HG03066 (cell line): ENCODE results near the gene DEFB110.

Experiments
- ATAC-seq: cut with Tn5 transposase; IDR thresholded peaks from one replicate; pipeline ENCODE4 v1.9.1; 2021; ENCODE audit warnings: low read depth; ENCODE audit not compliant: unreplicated experiment

The DEFB110 gene

DNA sequence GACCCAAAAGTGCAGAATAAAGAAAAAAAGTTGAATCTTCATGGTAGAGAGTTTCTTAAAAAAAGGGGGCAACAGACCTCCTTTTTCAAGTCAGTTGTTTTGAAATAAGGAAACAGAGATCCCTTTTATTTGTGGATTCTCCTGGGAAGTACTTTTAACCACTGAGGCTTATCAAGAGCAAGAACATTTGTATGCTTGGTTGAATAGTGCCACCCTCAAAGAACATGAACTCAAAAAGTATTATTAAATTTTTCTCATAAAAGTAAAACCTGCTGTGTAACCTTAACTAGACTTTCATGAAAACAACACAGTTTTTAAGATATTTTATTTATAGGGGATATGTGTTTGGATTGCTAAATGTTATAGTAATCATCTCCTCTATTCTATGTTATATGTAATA, at the start of gene DEFB110:
Gene DEFB110, minus strand, starts transcription at position 101 of the 400 bp plus-strand sequence. Its CDS starts 59 bp downstream, at position 42.
- ATAC-seq = no peak

DNA sequence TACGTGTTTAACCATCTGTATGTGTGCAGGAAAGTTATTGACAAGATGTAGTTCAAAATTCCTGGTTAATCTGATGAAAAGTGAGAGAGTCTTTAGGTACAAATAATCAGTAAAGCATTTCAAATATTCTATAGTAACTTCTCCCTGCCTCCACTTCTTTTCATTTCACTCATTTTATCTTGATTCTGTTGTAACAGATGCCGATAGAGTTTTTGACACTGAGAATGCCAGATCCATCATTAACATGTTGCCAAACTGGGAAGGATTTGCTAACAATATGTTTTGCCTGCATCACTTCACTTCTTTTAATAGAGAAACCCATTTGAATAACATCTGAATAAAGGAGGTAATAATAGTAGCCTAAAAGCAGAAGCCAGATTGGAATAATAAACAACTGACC, 48.3 kb upstream of the DEFB110 start:
- ATAC-seq = no peak

DNA sequence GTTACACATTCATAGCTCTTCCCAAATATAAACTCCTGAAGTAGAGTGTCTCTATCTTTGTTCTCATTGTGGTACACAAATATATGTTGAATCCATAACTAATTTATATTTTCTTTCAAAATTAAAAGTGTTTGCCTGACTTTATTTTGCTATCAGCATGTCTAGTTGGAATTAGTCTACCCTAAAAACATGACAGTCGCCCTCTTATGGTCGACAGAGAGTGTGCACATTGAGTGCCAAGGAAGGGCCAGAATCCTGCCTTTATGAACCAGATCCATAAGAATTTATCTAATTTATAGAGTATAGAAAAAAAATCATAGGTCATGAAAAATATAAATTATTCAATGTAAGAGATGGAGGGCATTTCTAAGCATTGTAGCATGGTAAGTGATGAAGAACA, 40.3 kb upstream of the DEFB110 start:
- no peak for ATAC-seq

DNA sequence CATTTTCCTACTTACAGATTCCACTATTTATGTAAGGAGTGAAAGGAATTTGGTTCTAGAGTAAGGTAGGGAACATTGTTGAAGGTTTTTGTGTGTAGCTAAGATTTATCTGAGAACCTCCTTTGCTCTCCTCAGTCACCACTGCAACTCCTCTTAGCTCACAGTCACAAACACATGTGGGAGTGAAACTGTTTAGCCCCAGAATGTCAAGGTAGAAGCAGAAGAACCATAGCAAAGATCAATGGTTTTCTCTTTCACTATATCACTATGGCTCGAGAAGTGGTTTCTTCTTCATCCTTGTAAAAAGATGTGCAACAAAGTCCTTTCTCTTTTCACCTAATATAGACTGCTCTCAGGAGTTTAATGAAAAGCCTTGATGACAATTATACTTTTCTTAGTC, 34.4 kb upstream of the DEFB110 start:
- ATAC-seq = no peak

DNA sequence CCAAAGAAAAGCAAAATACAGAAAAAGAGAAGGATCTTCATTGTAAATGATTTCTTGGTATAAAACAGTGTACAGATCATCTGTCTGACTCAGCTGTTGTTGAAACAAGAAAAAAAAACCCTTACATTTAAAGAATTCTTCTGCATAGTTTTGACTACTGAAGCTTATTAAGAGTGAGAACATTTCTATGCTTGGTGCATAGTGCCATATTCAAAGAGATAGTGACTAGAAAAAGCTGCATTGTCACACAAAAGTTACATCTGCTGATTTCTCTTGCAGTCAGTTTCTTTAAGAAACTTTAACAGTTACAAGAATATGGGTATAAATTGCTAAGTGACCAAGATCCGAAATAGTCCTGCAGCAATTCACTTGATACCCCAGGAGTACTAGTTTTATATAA, 28.0 kb upstream of the DEFB110 start, which contains the start of gene DEFB112:
Gene DEFB112, minus strand, starts transcription at position 101 of the 400 bp plus-strand sequence. Its CDS starts 60 bp downstream, at position 41.
- no peak for ATAC-seq

DNA sequence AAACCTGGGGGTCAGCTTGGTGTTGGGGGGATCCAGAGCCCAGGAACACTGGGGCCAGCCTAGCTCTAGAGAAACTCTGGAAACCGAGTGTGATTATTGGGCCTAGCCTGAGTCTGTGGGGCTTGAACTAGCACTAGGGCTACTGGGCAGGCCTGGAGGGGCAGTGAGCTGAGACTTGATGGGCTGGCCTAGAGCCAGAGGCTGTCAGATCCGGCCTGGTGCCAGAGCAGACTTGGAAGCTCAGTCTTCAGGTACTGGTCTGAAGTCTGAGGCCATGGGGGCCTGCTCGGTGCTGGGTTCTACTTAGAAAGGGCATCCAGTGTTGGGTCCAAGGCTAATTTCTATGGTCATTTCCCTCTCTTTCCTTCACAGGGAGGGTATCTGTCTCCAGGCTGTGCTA, 25.2 kb upstream of the DEFB110 start:
- no peak for ATAC-seq

DNA sequence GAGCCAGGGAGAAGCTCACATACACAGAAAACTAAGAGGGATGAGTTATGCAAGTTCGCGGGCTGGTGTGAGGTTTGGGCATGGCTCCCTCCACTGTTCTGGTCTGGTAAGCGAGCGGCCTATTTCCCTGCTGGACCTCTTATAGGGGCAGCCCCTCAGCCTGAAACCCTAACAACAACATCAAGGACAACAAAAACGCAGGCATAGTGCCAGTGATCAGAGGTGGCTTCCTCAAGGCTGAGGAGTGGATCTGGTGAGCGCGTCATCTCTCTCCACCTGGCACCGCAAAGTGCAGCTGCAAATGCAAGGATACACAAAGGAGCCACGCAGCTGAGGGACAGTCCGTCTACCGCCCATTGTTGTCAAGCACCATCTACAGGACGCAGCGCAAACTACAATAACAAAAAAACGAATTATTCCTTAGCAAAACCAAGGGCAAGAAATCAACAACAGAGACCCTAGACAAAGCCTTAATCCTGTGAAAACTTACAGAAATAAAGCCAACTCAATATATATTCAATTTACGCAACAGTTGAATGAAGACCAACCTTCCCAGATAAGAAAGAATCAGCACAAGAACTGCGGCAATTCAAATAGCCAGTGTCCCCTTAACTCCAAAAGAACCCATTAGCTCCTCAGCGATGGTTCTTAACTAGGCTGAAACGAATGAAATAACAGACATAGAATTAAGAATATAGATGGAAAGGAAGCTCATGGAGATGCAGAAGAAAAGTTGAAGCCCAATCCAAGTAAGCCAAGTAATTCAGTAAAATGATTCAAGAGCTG, 9.2 kb upstream of the DEFB110 start:
- no peak for ATAC-seq

DNA sequence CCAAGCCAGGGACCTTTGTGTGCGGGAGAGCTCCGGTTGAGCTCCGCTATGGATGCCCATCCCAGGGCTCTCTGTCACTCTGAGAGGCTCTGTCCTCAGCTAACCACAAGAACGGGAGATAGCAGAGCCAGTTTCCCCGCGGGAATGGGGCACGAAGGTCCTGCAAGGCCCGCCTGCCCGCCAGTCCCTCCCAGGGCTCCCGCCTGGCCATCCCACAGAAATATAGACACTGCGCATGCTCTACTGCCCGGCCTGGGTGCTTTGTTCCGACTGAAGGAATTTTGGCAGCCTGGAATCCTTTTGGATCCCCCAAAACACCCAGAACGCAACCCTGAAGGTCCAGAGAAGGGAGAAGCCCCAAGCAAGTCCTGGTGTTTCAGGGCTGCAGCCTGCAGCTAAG, 8.6 kb upstream of the DEFB110 start:
- no peak for ATAC-seq

DNA sequence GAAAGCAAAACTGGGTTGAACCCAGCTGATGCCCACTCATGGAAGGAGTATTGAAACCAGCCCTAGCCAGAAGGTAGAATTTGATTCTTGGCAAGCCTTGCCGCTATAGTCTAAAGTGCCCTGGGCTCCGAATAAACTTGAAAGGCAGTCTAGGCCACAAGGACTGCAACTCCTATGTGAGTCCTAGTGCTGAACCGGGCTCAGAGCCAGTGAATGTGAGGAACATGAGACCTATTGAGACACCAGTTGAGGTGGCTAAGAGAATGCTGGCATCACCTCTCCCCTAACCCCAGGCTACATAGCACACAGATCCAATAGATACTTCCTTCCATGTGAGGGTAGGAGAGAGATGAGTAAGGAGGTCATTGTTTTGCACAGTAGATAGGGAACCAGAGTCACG, 3.5 kb upstream of the DEFB110 start:
- ATAC-seq = no peak

DNA sequence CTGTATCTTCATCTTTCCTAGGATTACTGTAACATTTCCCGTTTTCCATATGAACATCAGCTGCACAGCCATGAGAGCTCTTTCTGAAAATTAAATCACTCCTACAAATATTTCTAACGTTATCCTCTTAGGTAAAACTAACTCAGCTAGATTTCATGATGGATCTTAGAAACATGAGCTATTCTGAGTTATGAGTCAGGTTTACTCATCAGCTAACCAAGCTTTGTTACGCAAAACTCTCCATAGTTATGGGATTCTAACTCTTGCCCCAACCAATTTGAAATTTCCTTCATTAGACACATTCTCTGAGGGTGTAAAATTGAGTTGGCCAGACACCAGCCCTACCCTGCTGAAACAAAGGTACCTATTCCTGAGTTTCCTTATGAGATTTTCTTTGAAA, 14.0 kb downstream of the DEFB110 start:
- no peak for ATAC-seq

DNA sequence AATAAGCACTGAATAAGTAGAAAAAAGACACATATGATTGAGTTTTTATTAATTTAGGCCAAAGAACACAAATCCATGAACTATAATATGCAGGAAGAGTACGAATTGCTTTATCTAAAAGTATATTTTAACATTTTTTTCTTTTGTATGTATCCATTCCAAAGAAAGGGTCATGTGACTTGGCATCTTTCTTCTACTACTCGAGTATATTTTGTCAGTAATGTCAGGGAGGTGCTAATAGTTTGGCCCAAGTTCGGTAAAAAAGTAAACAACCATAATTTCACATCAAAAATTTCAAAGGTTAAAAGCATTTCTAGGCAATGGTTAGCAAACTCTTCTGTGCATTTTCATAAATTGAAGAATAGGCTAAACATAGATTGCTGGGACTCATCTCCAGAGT, 18.7 kb downstream of the DEFB110 start:
- ATAC-seq = no peak

DNA sequence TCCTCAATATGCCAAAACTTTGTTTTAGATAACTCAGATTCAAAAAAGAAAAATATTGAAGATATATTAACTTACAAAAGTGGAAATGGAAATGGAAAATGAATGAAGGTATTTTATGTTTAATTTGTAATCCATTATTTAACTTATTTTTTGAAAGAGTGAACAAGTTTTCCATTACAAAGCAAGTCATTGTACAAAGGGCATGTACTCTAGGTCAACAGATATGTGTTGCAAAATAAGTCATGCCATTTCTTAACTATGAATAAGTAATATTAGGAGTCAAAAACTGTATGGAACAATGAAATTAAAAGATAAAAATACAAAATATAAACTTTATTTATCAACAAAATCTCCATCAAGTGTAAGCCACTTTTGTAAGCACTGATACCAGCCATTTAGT, 26.5 kb downstream of the DEFB110 start:
- no peak for ATAC-seq

DNA sequence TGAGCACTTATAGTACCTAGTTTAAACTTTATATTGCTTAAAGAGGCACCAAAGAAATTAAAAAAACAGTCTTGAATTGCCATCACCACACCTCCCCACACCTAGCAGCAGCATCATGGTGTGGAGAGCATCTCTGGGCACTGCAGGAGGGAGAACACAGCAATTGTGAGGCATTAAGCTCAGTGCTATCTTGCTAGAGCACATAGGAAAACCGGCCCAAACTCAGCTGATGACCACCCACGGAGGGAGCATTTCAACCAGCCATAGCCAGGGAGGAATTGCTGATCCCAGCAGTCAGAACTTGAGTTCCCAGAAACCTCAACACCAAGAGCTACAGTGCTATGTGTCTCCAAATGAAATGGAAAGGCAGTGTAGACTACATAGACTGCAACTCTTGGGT, 32.9 kb downstream of the DEFB110 start:
- no peak for ATAC-seq

DNA sequence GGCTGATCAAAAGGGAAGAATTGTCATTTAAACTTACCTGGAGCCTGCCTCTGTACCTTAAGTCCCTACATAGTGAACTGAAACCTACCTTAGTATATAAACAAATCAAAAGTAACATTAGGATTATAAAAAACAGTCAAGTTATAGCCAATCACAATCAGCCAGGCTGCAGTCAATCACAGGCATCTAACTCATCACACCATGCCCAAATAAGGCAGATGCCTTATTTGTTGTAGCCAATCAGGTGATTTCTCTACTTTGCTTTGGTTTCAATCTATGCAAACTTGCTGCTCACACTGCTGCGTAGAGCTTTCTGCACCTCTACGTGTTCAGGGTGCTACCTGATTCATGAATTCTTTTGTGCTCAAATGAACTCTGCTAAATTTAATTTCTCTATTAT, 34.0 kb downstream of the DEFB110 start:
- ATAC-seq = no peak

DNA sequence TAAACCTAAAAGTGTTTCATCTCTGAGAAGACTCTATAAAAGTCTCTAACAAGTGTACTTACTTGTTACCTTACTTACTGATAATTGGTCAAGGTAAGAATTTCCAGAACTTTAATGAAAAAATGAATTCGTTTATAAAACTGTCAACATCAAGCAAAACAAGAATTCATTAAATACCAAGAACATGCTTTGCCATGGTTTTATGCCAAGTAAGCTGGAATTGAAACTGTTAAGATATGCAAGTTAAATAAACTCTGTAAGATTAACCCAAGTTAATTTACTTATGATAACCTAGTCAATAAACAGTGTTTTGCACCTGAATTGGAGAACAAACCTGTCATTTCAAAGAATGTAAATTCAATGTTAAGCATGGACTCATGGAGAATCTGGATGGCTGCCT, 35.2 kb downstream of the DEFB110 start:
- ATAC-seq = no peak

DNA sequence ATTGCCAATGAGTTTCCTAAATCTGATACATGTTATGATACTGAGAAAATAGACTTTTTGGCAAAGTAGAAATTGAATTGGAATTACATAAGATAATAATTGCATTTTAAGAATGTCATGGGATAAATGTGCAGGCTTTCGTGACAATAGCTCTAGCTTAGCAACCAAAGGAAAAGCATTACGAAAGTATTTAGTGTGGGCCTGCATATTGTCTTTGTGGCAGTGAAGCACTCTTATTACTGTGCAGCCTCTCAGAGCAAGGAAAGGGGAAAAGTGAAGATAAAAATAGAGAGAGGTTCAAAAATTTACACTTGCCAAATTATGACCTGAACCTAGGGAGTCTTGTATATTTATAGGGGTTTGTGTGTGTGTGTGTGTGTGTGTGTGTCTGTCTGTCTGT, 39.7 kb downstream of the DEFB110 start:
- no peak for ATAC-seq

DNA sequence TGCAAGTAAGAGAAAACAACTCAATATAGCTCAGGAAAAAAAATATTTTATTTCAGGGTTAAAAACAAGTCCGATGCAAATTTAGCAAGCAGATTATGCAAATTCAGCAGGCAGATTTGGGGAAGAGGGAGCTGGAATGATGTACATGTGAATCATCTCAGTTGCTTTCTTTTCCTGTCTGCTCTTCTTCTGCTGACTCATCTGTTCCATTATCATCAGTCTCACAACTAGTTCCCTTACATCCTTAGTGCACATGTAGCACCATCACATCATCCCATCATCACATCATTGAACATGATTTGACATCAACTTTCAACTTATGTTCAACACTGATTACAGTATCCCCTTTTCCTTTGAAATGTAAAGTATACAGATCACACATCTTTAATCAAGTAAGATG, 40.9 kb downstream of the DEFB110 start:
- ATAC-seq = no peak

DNA sequence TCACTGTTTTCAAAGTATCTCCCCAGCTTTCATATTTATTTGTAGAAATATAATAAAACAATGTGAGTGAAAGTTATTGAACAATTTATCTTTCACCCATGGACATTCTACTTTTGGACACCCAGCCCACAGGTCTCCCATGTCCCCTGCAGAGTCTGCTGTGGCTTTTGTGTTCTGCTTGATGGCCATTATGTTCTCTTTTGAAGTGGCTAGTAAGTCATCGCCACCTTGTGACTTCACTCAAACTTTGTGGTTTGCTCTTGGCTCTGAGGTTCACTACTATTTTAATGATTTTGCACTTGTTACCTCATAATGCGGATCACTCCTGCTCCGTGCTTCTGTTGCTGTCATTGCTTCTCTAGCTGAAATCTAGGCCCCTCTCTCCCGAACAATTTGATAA, 42.2 kb downstream of the DEFB110 start:
- ATAC-seq = peak; percentile 39

DNA sequence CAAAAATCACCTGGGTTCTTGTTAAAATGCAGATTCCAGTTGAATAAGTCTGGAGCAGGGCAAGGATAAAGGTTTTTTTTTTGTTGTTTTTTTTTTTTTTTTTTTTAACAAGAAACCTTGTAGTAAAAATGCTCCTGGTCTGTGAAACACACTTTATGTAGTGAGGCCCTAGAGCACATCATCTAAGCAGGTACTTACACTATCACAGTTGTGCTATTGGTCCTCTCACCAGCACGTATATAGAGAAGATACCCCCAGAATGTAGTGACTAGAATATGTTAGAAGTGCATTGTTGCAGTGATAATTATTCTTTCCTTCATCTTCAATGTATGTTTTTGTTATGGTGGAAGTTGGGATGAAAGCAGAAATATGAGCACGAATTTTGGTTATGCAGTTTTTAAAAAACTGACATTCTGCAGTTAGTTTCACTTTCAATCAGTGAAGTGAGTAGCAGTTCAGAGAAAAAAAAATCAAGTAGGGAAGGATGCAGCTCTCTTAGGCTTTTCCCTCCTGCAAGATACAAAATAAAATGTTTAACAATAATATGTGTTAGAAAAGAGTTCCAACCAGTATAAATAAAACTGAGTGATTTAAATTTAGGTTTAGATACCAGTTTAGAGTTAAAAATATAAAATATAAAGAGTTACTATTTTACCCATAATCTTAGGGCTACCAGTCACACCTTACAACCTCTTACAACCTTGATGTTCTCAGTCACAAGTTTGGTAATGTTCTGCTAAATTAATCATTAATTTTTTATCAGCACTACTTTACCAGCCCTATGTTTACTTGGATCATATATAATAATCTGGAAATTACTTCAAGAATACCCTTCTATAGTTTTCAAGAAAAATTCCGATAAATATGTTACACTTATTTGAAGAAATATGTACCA, 43.2 kb downstream of the DEFB110 start:
- no peak for ATAC-seq

DNA sequence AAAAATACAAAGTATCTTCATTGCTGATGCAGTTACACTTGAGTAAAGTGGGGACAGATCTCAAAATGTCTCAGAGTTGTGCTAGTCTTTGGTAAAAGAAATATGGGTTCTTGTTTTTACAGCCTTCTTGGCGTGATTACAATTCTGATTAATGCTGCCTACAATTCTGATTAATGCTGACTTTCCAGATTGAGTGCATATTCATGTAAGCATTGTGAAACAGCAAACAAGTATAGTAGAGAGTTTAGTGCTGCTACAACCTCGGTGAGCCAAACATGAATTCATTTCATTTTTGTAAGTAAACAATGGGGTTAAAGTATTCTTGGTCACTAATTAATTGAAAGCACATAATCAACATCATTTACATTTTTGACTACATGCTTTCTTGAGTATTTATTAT, 52.2 kb downstream of the DEFB110 start, which contains the start of gene DEFB113:
Gene DEFB113, minus strand, starts transcription at position 21 of the 400 bp plus-strand sequence. Its CDS starts 0 bp downstream, at position 21.
- no peak for ATAC-seq
